Ovary (tissue), 3 donors: ENCODE data around the gene SUSD6.

Source experiments
- EP300 ChIP-seq: sonication (generic); formaldehyde crosslinking; IDR thresholded peaks from one replicate; pipeline ENCODE4 v1.6.1; 2017; ENCODE audit warnings: antibody characterized with exemption
- POLR2A ChIP-seq: fragments of 450-650 bp; IDR thresholded peaks from one replicate; pipeline ENCODE4 v1.6.1; 2017; ENCODE audit warnings: antibody characterized with exemption, mild to moderate bottlenecking, moderate library complexity
- TF ChIP-seq, protein P1 (sequence below), 3 donors: fragments of 450-650 bp in 2 of 3; fragments of 200-600 bp in 1 of 3; IDR thresholded peaks; one replicate each; pipeline versions ENCODE4 v1.5.1 to v1.8.0; 2016 to 2022; ENCODE audit warnings: antibody characterized with exemption in 3 of 3, mild to moderate bottlenecking in 1 of 3
- donor health status: DM: no; HTN: no; CAD: no.

DNA sequence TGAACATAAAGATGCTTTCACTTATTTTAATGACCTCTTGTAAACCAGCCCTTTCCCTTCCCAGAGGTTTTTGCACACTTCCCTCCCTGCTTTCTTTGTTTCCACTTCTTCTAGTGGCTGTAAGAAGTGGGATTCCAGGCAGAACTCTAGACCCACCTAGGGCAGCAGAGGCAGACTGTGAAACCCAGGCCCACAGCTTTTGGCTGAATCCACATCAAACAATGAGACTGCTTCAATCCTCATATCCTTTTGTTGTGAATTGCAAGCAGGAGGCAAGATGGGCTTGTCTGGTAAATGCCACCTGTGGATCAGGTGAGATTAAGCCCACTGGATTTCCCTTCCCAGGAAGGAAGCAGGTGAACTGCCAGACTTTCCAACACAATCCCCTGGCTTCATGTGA lies 49.5 kb upstream of the SUSD6 start:
- TF ChIP-seq, protein P1, sequence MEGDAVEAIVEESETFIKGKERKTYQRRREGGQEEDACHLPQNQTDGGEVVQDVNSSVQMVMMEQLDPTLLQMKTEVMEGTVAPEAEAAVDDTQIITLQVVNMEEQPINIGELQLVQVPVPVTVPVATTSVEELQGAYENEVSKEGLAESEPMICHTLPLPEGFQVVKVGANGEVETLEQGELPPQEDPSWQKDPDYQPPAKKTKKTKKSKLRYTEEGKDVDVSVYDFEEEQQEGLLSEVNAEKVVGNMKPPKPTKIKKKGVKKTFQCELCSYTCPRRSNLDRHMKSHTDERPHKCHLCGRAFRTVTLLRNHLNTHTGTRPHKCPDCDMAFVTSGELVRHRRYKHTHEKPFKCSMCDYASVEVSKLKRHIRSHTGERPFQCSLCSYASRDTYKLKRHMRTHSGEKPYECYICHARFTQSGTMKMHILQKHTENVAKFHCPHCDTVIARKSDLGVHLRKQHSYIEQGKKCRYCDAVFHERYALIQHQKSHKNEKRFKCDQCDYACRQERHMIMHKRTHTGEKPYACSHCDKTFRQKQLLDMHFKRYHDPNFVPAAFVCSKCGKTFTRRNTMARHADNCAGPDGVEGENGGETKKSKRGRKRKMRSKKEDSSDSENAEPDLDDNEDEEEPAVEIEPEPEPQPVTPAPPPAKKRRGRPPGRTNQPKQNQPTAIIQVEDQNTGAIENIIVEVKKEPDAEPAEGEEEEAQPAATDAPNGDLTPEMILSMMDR (IDR thresholded peaks at IDR 0.05), result no peak
- TF ChIP-seq POLR2A, result no peak
- TF ChIP-seq EP300, result no peak
